ENCODE results near the gene YTHDF2. TPM values are rescaled to one million over a fixed set of nuclear protein-coding genes. Genes with fewer than 3 reads are reported as not detected.

Gene YTHDF2
- total RNA-seq, 1 experiment from 2014 or later = 200 TPM

GRCh38 chr1:28775121-28775942 is 38.6 kb downstream of the YTHDF2 start:
- no peaks in the 10 kb centered on the region for H3K9me3 ChIP-seq (ENCODE audit: control insufficient read depth, low read depth, low read length)
- Mint-ChIP-seq H3K4me1 (peaks cover 0 to 10% of the 10 kb centered on the region in 2 experiments; a peak in 1 of 4 replicates), H3K36me3 (ENCODE audit: insufficient read depth in 1 of 3, low read depth in 3 of 3) (peaks cover 2 to 27% (median 6%) of the 10 kb centered on the region in 3 experiments; a peak in 6 of 7 replicates), H3K27ac (peak overlapping the region in 1 of 3 experiments; percentile 87; a peak in 2 of 7 replicates), H3K27me3 (ENCODE audit: low read depth) (no peaks in the 10 kb centered on the region; the same call in none of the 2 replicates), H3K9me3 (no peaks in the 10 kb centered on the region), H3K4me3 (no peak overlapping the region)
- no peak overlapping the region for H3K27ac ChIP-seq (ENCODE audit: insufficient read length, low read depth, low read length)
- H3T11ph ChIP-seq (ENCODE audit: low read length) = no peak overlapping the region
- TF ChIP-seq, protein P1, sequence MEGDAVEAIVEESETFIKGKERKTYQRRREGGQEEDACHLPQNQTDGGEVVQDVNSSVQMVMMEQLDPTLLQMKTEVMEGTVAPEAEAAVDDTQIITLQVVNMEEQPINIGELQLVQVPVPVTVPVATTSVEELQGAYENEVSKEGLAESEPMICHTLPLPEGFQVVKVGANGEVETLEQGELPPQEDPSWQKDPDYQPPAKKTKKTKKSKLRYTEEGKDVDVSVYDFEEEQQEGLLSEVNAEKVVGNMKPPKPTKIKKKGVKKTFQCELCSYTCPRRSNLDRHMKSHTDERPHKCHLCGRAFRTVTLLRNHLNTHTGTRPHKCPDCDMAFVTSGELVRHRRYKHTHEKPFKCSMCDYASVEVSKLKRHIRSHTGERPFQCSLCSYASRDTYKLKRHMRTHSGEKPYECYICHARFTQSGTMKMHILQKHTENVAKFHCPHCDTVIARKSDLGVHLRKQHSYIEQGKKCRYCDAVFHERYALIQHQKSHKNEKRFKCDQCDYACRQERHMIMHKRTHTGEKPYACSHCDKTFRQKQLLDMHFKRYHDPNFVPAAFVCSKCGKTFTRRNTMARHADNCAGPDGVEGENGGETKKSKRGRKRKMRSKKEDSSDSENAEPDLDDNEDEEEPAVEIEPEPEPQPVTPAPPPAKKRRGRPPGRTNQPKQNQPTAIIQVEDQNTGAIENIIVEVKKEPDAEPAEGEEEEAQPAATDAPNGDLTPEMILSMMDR (conservative IDR thresholded peaks at IDR 0.05) = no peak
- no peak overlapping the region for H3K9ac ChIP-seq (ENCODE audit: extremely low read depth, insufficient read length, low read length)
- H4K8ac ChIP-seq (replicated peaks; ENCODE audit: insufficient read length, low read depth, low read length) = no peak overlapping the region
- no peaks in the 10 kb centered on the region for H3K4me1 ChIP-seq (ENCODE audit: insufficient read depth, low read length)
- H4K20me1 ChIP-seq (ENCODE audit: control insufficient read depth, insufficient read depth, insufficient read length) = no peaks in the 10 kb centered on the region
- no peak overlapping the region for H3K14ac ChIP-seq (ENCODE audit: insufficient read depth, low read length)
- no peak overlapping the region for H4K91ac ChIP-seq (ENCODE audit: insufficient read length, low read depth, low read length)
- H2BK120ac ChIP-seq (ENCODE audit: low read depth, low read length, poor library complexity, severe bottlenecking) = no peak overlapping the region
- H3K27me3 ChIP-seq (ENCODE audit: insufficient read depth, low read length) = no peaks in the 10 kb centered on the region
- no peak overlapping the region for H3K23ac ChIP-seq (ENCODE audit: insufficient read length, low read depth, low read length)
- DNase-seq = peak; percentile 87
- H3K79me1 ChIP-seq (ENCODE audit: insufficient read depth, low read depth, low read length, poor library complexity, severe bottlenecking) = no peaks in the 10 kb centered on the region
- no peak overlapping the region for H2BK5ac ChIP-seq (ENCODE audit: insufficient read length, low read length)
- H2BK15ac ChIP-seq (ENCODE audit: low read depth, low read length) = no peak overlapping the region
- no peak overlapping the region for H4K5ac ChIP-seq (ENCODE audit: insufficient read length, low read depth, low read length)
- H2BK12ac ChIP-seq (ENCODE audit: insufficient read length, low read depth, low read length) = no peak overlapping the region
- WGBS (ENCODE audit: extremely low coverage, insufficient read length, low lambda C conversion rate) = no CpG with 5 or more reads among the region's 39 CpGs
- H3K79me2 ChIP-seq (ENCODE audit: insufficient read depth, low read length) = no peaks in the 10 kb centered on the region
- H3K23me2 ChIP-seq (ENCODE audit: insufficient read length, low read depth, low read length, poor library complexity, severe bottlenecking) = no peaks in the 10 kb centered on the region
- no peak overlapping the region for H3K56ac ChIP-seq (ENCODE audit: insufficient read length, low read depth, low read length)
- no peak overlapping the region for H3K4me2 ChIP-seq (ENCODE audit: insufficient read depth, insufficient read length, low read length)
- no peak overlapping the region for H3K18ac ChIP-seq (ENCODE audit: insufficient read length, low read depth, low read length)
- no peak overlapping the region for H2AFZ ChIP-seq (ENCODE audit: low read length)
- H3K4ac ChIP-seq (ENCODE audit: low read depth, low read length) = no peak overlapping the region
- no peak overlapping the region for H2AK5ac ChIP-seq (ENCODE audit: insufficient read length, low read length)
- no peak overlapping the region for H2BK20ac ChIP-seq (ENCODE audit: low read depth, low read length, poor library complexity, severe bottlenecking)

Data from H9 (cell line).